ENCODE data around the gene PACS1.

Gene PACS1

GRCh38 chr11:66228521-66228920, 158.4 kb downstream of the PACS1 start:
- Histone ChIP-seq H3K36me3 (ENCODE audit: control insufficient read depth in 2 of 2, insufficient read depth in 2 of 2, low read length in 2 of 2) (peaks cover 44 to 48% of the 10 kb centered on the region in 2 donors), H3K4me3 (ENCODE audit: low read length in 2 of 2) (no peak overlapping the region), H3K27ac (ENCODE audit: low read length) (no peak overlapping the region), H3K4me1 (ENCODE audit: control insufficient read depth, insufficient read depth, low read length) (no peaks in the 10 kb centered on the region), H3K9ac (ENCODE audit: low read length in 2 of 2) (no peak overlapping the region), H3K9me3 (ENCODE audit: control insufficient read depth in 2 of 2, low read length in 2 of 2) (no peaks in the 10 kb centered on the region), H3K27me3 (ENCODE audit: control insufficient read depth in 1 of 2, insufficient read depth in 2 of 2, low read length in 2 of 2) (no peaks in the 10 kb centered on the region)

GRCh38 chr11:66230156-66230555, 160.1 kb downstream of the PACS1 start:
- Histone ChIP-seq H3K4me3 (ENCODE audit: low read length in 2 of 2) (no peak overlapping the region), H3K27ac (ENCODE audit: low read length) (no peak overlapping the region), H3K9me3 (ENCODE audit: control insufficient read depth in 2 of 2, low read length in 2 of 2) (no peaks in the 10 kb centered on the region), H3K4me1 (ENCODE audit: control insufficient read depth, insufficient read depth, low read length) (no peaks in the 10 kb centered on the region), H3K27me3 (ENCODE audit: control insufficient read depth in 1 of 2, insufficient read depth in 2 of 2, low read length in 2 of 2) (no peaks in the 10 kb centered on the region), H3K36me3 (ENCODE audit: control insufficient read depth in 2 of 2, insufficient read depth in 2 of 2, low read length in 2 of 2) (peaks cover 51 to 54% of the 10 kb centered on the region in 2 donors), H3K9ac (ENCODE audit: low read length in 2 of 2) (no peak overlapping the region)

GRCh38 chr11:66230978-66231377, 160.9 kb downstream of the PACS1 start:
- Histone ChIP-seq H3K9ac (ENCODE audit: low read length in 2 of 2) (no peak overlapping the region), H3K27me3 (ENCODE audit: control insufficient read depth in 1 of 2, insufficient read depth in 2 of 2, low read length in 2 of 2) (no peaks in the 10 kb centered on the region), H3K27ac (ENCODE audit: low read length) (no peak overlapping the region), H3K4me1 (ENCODE audit: control insufficient read depth, insufficient read depth, low read length) (no peaks in the 10 kb centered on the region), H3K36me3 (ENCODE audit: control insufficient read depth in 2 of 2, insufficient read depth in 2 of 2, low read length in 2 of 2) (peaks cover 58 to 61% of the 10 kb centered on the region in 2 donors), H3K9me3 (ENCODE audit: control insufficient read depth in 2 of 2, low read length in 2 of 2) (no peaks in the 10 kb centered on the region), H3K4me3 (ENCODE audit: low read length in 2 of 2) (no peak overlapping the region)

GRCh38 chr11:66231561-66231960, 161.5 kb downstream of the PACS1 start:
- H3K36me3 ChIP-seq (ENCODE audit: control insufficient read depth in 2 of 2, insufficient read depth in 2 of 2, low read length in 2 of 2) = peaks cover 63 to 65% of the 10 kb centered on the region in 2 donors
- no peak overlapping the region for H3K27ac ChIP-seq (ENCODE audit: low read length)
- H3K4me1 ChIP-seq (ENCODE audit: control insufficient read depth, insufficient read depth, low read length) = no peaks in the 10 kb centered on the region
- H3K27me3 ChIP-seq (ENCODE audit: control insufficient read depth in 1 of 2, insufficient read depth in 2 of 2, low read length in 2 of 2) = no peaks in the 10 kb centered on the region
- H3K4me3 ChIP-seq (ENCODE audit: low read length in 2 of 2) = no peak overlapping the region
- no peak overlapping the region for H3K9ac ChIP-seq (ENCODE audit: low read length in 2 of 2)
- no peaks in the 10 kb centered on the region for H3K9me3 ChIP-seq (ENCODE audit: control insufficient read depth in 2 of 2, low read length in 2 of 2)

- H3K4me3 ChIP-seq (ENCODE audit: low read length in 2 of 2) = no peak overlapping the region
- peaks cover 60 to 65% of the 10 kb centered on the region in 2 donors for H3K36me3 ChIP-seq (ENCODE audit: control insufficient read depth in 2 of 2, insufficient read depth in 2 of 2, low read length in 2 of 2)
- H3K9ac ChIP-seq (ENCODE audit: low read length in 2 of 2) = no peak overlapping the region
Measured at GRCh38 chr11:66232769-66233168, 162.7 kb downstream of the PACS1 start.

GRCh38 chr11:66233301-66233700, 163.2 kb downstream of the PACS1 start:
- Histone ChIP-seq H3K9me3 (ENCODE audit: control insufficient read depth in 2 of 2, low read length in 2 of 2) (no peaks in the 10 kb centered on the region), H3K4me3 (ENCODE audit: low read length in 2 of 2) (no peak overlapping the region), H3K9ac (ENCODE audit: low read length in 2 of 2) (no peak overlapping the region), H3K4me1 (ENCODE audit: control insufficient read depth, insufficient read depth, low read length) (no peaks in the 10 kb centered on the region), H3K36me3 (ENCODE audit: control insufficient read depth in 2 of 2, insufficient read depth in 2 of 2, low read length in 2 of 2) (peaks cover 56 to 61% of the 10 kb centered on the region in 2 donors), H3K27me3 (ENCODE audit: control insufficient read depth in 1 of 2, insufficient read depth in 2 of 2, low read length in 2 of 2) (no peaks in the 10 kb centered on the region), H3K27ac (ENCODE audit: low read length) (no peak overlapping the region)

More at GRCh38 chr11:66232769-66233168, 162.7 kb downstream of the PACS1 start:
- H3K4me1 ChIP-seq (ENCODE audit: control insufficient read depth, insufficient read depth, low read length) = no peaks in the 10 kb centered on the region
- no peak overlapping the region for H3K27ac ChIP-seq (ENCODE audit: low read length)
- H3K9me3 ChIP-seq (ENCODE audit: control insufficient read depth in 2 of 2, low read length in 2 of 2) = no peaks in the 10 kb centered on the region
- H3K27me3 ChIP-seq (ENCODE audit: control insufficient read depth in 1 of 2, insufficient read depth in 2 of 2, low read length in 2 of 2) = no peaks in the 10 kb centered on the region

GRCh38 chr11:66235141-66235540, 165.1 kb downstream of the PACS1 start:
- peaks cover 69 to 70% of the 10 kb centered on the region in 2 donors for H3K36me3 ChIP-seq (ENCODE audit: control insufficient read depth in 2 of 2, insufficient read depth in 2 of 2, low read length in 2 of 2)
- H3K27ac ChIP-seq (ENCODE audit: low read length) = no peak overlapping the region
- H3K4me1 ChIP-seq (ENCODE audit: control insufficient read depth, insufficient read depth, low read length) = no peaks in the 10 kb centered on the region
- no peaks in the 10 kb centered on the region for H3K9me3 ChIP-seq (ENCODE audit: control insufficient read depth in 2 of 2, low read length in 2 of 2)
- no peak overlapping the region for H3K9ac ChIP-seq (ENCODE audit: low read length in 2 of 2)
- no peak overlapping the region for H3K4me3 ChIP-seq (ENCODE audit: low read length in 2 of 2)
- no peaks in the 10 kb centered on the region for H3K27me3 ChIP-seq (ENCODE audit: control insufficient read depth in 1 of 2, insufficient read depth in 2 of 2, low read length in 2 of 2)

GRCh38 chr11:66237867-66238266, 167.8 kb downstream of the PACS1 start:
- H3K4me1 ChIP-seq (ENCODE audit: control insufficient read depth, insufficient read depth, low read length) = no peaks in the 10 kb centered on the region
- H3K9me3 ChIP-seq (ENCODE audit: control insufficient read depth in 2 of 2, low read length in 2 of 2) = no peaks in the 10 kb centered on the region
- no peak overlapping the region for H3K27ac ChIP-seq (ENCODE audit: low read length)
- H3K36me3 ChIP-seq (ENCODE audit: control insufficient read depth in 2 of 2, insufficient read depth in 2 of 2, low read length in 2 of 2) = peaks cover 51 to 62% of the 10 kb centered on the region in 2 donors
- H3K27me3 ChIP-seq (ENCODE audit: control insufficient read depth in 1 of 2, insufficient read depth in 2 of 2, low read length in 2 of 2) = no peaks in the 10 kb centered on the region
- no peak overlapping the region for H3K9ac ChIP-seq (ENCODE audit: low read length in 2 of 2)
- H3K4me3 ChIP-seq (ENCODE audit: low read length in 2 of 2) = no peak overlapping the region

GRCh38 chr11:66238786-66239413, 168.8 kb downstream of the PACS1 start:
- Histone ChIP-seq H3K4me3 (ENCODE audit: low read length in 2 of 2) (no peak overlapping the region), H3K9ac (ENCODE audit: low read length in 2 of 2) (no peak overlapping the region), H3K27ac (ENCODE audit: low read length) (no peak overlapping the region), H3K36me3 (ENCODE audit: control insufficient read depth in 2 of 2, insufficient read depth in 2 of 2, low read length in 2 of 2) (peaks cover 49 to 51% of the 10 kb centered on the region in 2 donors), H3K4me1 (ENCODE audit: control insufficient read depth, insufficient read depth, low read length) (no peaks in the 10 kb centered on the region), H3K9me3 (ENCODE audit: control insufficient read depth in 2 of 2, low read length in 2 of 2) (no peaks in the 10 kb centered on the region), H3K27me3 (ENCODE audit: control insufficient read depth in 1 of 2, insufficient read depth in 2 of 2, low read length in 2 of 2) (no peaks in the 10 kb centered on the region)

GRCh38 chr11:66239511-66239910, 169.4 kb downstream of the PACS1 start:
- Histone ChIP-seq H3K4me1 (ENCODE audit: control insufficient read depth, insufficient read depth, low read length) (no peaks in the 10 kb centered on the region), H3K27ac (ENCODE audit: low read length) (no peak overlapping the region), H3K9me3 (ENCODE audit: control insufficient read depth in 2 of 2, low read length in 2 of 2) (no peaks in the 10 kb centered on the region), H3K9ac (ENCODE audit: low read length in 2 of 2) (no peak overlapping the region), H3K36me3 (ENCODE audit: control insufficient read depth in 2 of 2, insufficient read depth in 2 of 2, low read length in 2 of 2) (peaks cover 45 to 46% of the 10 kb centered on the region in 2 donors), H3K4me3 (ENCODE audit: low read length in 2 of 2) (no peak overlapping the region), H3K27me3 (ENCODE audit: control insufficient read depth in 1 of 2, insufficient read depth in 2 of 2, low read length in 2 of 2) (no peaks in the 10 kb centered on the region)

GRCh38 chr11:66239998-66240780, 170.1 kb downstream of the PACS1 start:
- Histone ChIP-seq H3K9me3 (ENCODE audit: control insufficient read depth in 2 of 2, low read length in 2 of 2) (no peaks in the 10 kb centered on the region), H3K4me3 (ENCODE audit: low read length in 2 of 2) (no peak overlapping the region), H3K4me1 (ENCODE audit: control insufficient read depth, insufficient read depth, low read length) (no peaks in the 10 kb centered on the region), H3K27me3 (ENCODE audit: control insufficient read depth in 1 of 2, insufficient read depth in 2 of 2, low read length in 2 of 2) (no peaks in the 10 kb centered on the region), H3K27ac (ENCODE audit: low read length) (no peak overlapping the region), H3K36me3 (ENCODE audit: control insufficient read depth in 2 of 2, insufficient read depth in 2 of 2, low read length in 2 of 2) (peaks cover 45 to 46% of the 10 kb centered on the region in 2 donors), H3K9ac (ENCODE audit: low read length in 2 of 2) (no peak overlapping the region)
